HG03097 (cell line): ENCODE data around the gene UBALD1.
"Not testable (repeated sequence)": the region's sequence is repeated elsewhere in the genome, so short reads cannot be mapped to it uniquely, and the experiment has no call there.

Experiments used
- ATAC-seq: cut with Tn5 transposase; IDR thresholded peaks from one replicate; pipeline ENCODE4 v1.9.1; 2021; ENCODE audit not compliant: unreplicated experiment, low FRiP score

Gene UBALD1

DNA sequence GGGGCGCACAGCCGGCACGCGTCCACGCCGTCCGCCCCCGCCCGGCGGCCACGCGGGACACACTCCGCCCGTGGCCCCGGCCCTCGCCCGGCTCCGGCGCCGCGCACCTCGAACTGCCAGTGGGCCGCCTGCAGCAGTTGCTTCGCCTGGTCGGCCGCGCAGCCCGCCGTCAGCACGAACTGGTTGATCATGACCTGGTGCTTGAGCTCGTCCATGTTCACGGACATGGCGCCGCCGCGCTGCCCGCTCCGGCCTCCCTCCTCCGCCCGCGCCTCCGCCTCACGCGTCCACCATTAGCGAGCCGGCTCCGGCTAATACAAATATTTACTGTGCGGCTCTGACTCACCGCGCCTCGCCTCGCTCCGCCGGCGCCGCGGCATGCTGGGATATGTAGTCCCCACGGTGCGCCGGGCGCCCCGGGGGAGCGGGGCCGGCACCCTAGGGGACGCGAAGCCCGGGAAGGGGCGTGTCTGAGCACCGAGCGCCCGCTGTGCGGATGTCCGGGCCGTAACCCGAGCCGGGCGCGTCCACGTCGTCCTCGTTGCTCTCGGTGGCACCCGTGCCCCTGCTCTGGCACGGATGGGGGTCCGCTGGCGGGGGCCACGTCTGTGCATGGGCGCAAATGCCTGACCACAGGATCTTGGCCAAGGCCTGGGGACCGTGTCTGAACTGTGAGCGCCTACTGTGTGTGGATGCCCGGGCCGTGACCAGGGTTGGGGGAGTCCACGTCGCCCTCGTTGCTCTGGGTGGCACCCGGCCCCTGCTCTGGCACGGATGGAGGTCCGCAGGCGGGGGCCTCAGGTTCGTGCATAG, at the start of gene UBALD1:
Gene UBALD1, minus strand, starts transcription at position 318 of the 813 bp plus-strand sequence. Its CDS starts 91 bp downstream, at position 227.
- peak; percentile 51 for ATAC-seq

DNA sequence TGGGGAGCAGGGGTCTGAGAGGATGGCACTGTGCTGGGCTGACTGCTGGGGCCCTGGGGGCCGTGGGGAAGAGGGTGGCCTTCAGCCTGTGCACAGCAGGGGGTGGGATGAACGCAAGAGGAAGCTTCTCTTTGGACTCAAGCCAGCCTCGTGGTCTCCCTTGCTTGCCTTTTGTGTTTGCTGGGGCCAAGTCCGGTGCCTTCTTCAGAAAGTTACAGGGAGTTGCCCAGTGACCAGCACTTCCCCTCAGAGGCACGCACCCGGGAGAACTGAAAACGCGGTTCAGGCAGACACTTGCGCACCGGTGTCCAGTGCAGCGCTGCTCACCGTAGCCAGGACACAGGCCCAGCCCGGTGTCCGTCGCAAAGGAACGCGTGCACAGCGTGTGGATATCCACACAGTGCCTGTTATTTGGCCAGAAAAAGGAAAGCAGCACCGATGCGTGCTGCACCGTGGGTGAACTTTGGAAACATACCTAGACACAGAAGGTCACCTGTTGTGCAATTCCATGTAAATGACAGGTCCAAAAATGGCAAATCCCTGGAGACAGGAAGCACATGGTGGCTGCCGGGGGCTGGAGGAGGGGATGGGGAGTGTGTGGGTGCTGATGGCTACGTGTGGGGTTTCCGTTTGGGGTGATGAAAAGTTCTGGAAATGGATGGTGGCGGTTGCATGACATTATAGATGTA, 49.2 kb upstream of the UBALD1 start:
- ATAC-seq: no peak

DNA sequence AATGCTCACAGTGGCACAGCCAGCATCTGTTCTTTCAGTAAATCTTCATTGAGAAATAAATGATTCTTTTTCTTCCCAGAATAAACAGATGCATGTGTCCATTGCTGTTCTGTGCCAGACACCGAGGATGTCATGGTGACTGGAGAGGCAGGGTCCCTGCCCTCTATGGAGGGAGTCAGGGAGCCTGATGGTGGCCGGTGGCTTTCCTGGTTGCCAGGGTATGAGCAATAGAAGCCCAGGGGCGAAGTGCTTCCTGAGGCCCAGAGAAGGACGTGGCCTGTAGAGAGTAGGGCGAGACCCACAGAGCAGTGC, 48.7 kb upstream of the UBALD1 start:
- no peak for ATAC-seq

GRCh38 chr16:4661661-4662060, 47.0 kb upstream of the UBALD1 start:
- ATAC-seq: no peak

GRCh38 chr16:4660454-4661007, 45.8 kb upstream of the UBALD1 start:
- no peak for ATAC-seq

GRCh38 chr16:4659363-4660353, 45.0 kb upstream of the UBALD1 start:
- ATAC-seq: no peak

- ATAC-seq: no peak
These were observed 42.3 kb upstream of the UBALD1 start for GRCh38 chr16:4656695-4657686.

DNA sequence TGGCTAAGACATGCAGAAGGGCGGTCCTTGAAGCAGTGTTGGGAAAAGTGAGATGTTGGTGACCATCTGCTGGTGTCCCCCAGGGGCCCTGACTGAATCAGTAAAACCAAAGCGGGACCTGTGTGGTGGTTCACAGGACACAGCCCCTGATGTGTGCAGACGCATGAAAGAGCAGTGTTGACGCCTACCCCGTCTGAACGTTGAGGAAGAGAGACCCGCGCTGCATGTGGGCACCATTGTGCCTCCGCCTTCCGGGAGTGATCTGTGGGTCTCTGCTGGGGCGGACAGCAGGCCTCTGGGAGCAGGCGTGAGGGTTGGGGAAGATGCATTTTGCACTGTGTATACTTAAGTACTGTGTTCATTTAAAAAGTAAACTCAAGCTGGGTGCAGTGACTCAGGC, 41.5 kb upstream of the UBALD1 start:
- no peak for ATAC-seq

- no peak for ATAC-seq
These were observed 41.1 kb upstream of the UBALD1 start for GRCh38 chr16:4655801-4656200.

DNA sequence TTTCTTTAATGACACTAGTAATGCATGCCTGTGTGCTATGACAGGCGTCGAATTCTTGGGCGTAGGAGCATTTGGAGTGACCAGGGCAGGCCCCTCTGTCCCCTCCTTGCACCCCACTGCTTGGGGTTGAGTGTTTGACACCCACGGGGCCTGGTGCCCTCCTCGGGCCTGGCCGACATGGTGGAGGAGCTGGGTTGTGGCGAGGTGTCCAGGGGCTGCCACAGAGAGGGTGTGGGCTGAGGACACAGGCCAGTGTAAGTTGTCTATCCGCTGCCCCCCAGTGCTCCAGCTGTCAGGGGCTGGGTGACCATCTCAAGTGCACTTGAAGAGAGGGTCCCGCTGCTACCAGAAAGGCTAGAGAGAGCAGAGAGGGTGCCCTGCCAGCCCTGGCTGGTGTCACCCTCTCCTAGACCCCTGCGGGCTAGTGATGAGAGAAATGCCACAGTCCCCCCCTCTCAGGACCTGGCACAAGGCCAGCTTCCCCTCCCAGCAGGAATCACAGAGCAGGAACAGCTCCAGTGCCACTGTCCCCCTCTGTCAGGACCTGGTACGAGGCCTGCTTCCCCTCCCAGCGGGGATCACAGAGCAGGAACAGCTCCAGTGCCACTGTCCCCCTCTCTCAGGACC, 40.4 kb upstream of the UBALD1 start:
- no peak for ATAC-seq

DNA sequence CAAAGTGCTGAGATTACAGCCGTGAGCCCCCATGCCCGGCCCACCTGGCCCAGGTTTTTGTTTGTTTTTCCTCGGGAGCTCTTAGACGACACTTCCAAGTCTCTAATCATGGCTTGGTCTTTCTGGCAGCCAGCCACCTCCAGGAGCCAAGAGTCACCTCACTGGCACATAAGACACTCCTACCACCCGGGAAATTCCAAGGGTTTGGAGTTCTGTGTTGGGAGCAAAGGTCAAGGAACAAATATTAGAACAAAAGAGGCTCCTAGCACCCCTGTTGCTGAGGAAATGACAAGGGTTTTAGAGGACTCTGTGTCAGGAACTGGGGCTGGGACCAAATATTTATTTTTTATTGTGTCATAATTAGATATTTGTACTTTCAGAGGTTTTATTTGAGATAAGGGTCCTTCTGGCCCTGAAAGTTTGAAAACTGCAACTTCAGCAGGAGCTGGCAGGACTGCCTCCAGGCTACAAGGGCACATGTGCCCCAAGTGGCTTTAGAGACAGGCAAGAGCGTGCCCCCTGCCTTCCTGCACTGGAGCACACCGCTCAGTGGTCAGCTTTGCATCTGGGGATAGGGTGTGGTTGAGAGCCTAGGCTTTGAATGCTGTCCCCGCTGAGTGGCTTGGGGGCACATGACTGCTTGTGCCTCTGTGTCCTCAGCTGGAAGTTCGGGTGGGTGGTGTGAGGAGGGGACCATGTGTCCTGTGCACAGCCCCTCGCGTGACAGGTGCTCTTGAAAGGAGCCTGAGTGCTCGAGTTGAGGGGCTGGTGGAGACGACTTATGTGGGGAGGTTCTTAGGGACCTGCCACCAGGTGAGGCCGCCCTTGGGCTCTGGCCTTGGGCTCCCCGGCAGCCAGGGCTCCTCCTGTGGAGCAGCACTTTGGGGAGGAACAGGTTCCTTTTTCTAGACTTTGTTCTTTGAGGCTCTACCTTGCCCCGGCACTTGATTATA, 39.6 kb upstream of the UBALD1 start:
- ATAC-seq: no peak

- no peak for ATAC-seq
These were observed 37.9 kb upstream of the UBALD1 start for GRCh38 chr16:4652561-4652960.

- no peak for ATAC-seq
These were observed 37.1 kb upstream of the UBALD1 start for GRCh38 chr16:4651827-4652226.

- not testable (repeated sequence) for ATAC-seq
These were observed 35.9 kb upstream of the UBALD1 start for GRCh38 chr16:4650443-4651074.

- no peak for ATAC-seq
These were observed 35.2 kb upstream of the UBALD1 start for GRCh38 chr16:4649744-4650442.

DNA sequence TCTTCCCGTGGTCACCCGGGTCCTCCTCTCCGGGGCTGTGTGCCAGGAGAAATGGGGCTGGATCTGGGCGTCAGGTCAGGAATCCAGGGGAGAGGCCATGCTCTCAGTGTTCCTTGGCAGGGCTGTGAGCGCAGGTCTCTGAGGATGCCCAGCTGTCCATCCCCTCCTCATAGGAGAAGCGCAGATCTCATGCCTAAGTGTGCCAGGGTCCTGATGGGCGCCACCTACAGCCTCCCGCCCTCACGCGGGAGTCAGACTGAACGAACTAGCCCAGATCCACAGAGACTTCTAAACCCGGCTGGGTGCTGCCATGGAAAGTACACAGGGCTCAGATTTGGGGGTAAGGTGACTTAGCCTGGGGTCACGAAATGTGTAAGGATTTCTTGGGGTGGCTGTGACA, 34.2 kb upstream of the UBALD1 start:
- no peak for ATAC-seq

GRCh38 chr16:4647644-4647980, 32.9 kb upstream of the UBALD1 start:
- ATAC-seq: no peak
